HUES6 (cell line): Measurements from ENCODE around the gene SLCO6A1.

Source experiments
- H3K27ac ChIP-seq: 2 replicates; pipeline ENCODE4 v1.7.0; 2013; ENCODE audit warnings: low read depth, mild to moderate bottlenecking, low read length, inconsistent platforms
- H3K27me3 ChIP-seq: 2 replicates; pipeline ENCODE4 v1.6.1; 2013; ENCODE audit warnings: low read length; ENCODE audit not compliant: control insufficient read depth, insufficient read depth
- H3K36me3 ChIP-seq: 2 replicates; pipeline ENCODE4 v1.6.1; 2013; ENCODE audit warnings: low read length; ENCODE audit not compliant: control insufficient read depth, insufficient read depth
- H3K4me1 ChIP-seq: 2 replicates; pipeline ENCODE4 v1.6.1; 2013; ENCODE audit warnings: low read length; ENCODE audit not compliant: control insufficient read depth, insufficient read depth
- H3K4me3 ChIP-seq: 2 replicates; pipeline ENCODE4 v1.5.1; 2013; ENCODE audit warnings: low read depth, low read length
- H3K9ac ChIP-seq: one replicate; pipeline ENCODE4 v1.6.1; 2013; ENCODE audit warnings: mild to moderate bottlenecking, low read length
- H3K9me3 ChIP-seq: 2 replicates; pipeline ENCODE4 v1.6.1; 2013; ENCODE audit warnings: low read depth, low read length; ENCODE audit not compliant: control insufficient read depth, insufficient read depth

The SLCO6A1 gene

GRCh38 chr5:102450313-102450990 is 48.3 kb downstream of the SLCO6A1 start:
- peaks cover 4% of the 10 kb centered on the region; the same call in 1 of the 2 replicates for H3K9me3 ChIP-seq
- no peak overlapping the region for H3K9ac ChIP-seq
- H3K4me3 ChIP-seq: no peak overlapping the region
- H3K27ac ChIP-seq: no peak overlapping the region
- no peaks in the 10 kb centered on the region for H3K4me1 ChIP-seq
- no peaks in the 10 kb centered on the region for H3K36me3 ChIP-seq
- no peaks in the 10 kb centered on the region for H3K27me3 ChIP-seq

DNA sequence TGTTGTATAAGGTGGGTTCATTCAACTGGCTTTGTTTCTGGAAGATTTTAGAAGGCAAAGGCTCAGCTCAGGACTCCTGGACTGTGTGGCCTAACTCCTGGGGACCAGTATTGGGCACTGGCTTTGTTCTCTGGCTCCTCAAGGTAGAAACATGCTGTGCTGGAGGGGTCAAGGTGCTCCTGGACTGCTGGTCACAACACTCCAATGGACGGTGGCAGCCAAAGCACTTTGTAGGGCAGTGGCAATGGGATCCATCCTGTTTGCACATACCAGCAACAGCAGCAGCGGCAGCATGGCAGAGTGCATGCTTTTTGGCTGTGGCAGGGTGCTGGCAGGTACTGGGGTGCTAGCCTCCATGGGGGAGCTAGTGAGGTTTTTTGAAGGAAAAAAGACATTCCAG is 65.3 kb downstream of the SLCO6A1 start:
- H3K36me3 ChIP-seq: no peaks in the 10 kb centered on the region
- H3K9me3 ChIP-seq: no peaks in the 10 kb centered on the region; the same call in 1 of the 2 replicates

GRCh38 chr5:102421647-102422046 is 77.2 kb downstream of the SLCO6A1 start:
- no peaks in the 10 kb centered on the region for H3K9me3 ChIP-seq
- no peaks in the 10 kb centered on the region for H3K27me3 ChIP-seq
- H3K36me3 ChIP-seq: no peaks in the 10 kb centered on the region

More for the DNA sequence above, 65.3 kb downstream of the SLCO6A1 start:
- H3K27me3 ChIP-seq: no peaks in the 10 kb centered on the region
- no peak overlapping the region for H3K27ac ChIP-seq
- no peak overlapping the region for H3K4me3 ChIP-seq
- H3K9ac ChIP-seq: no peak overlapping the region
- H3K4me1 ChIP-seq: no peaks in the 10 kb centered on the region

DNA sequence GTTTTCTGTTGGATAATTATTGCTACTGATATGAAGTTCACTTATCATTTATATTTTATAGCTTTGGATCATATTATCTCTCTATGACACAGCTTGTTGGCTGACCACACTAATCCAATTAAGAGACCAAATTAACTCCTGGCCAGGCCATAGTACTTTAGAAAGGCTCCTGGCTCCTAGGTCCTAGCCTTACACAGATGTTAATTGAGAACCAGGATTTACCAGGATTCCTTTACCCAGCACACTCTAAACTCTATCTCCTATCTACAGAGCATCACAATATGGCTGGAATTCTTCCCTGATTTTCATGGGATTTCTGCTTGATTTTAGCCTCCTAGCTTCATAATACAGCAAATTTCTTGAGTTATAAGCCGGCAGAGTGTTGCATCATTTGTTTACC is 80.3 kb downstream of the SLCO6A1 start:
- no peaks in the 10 kb centered on the region for H3K27me3 ChIP-seq
- H3K9ac ChIP-seq: no peak overlapping the region
- no peaks in the 10 kb centered on the region for H3K4me1 ChIP-seq
- no peak overlapping the region for H3K27ac ChIP-seq
- no peaks in the 10 kb centered on the region for H3K36me3 ChIP-seq
- H3K9me3 ChIP-seq: no peaks in the 10 kb centered on the region
- H3K4me3 ChIP-seq: no peak overlapping the region

More at GRCh38 chr5:102421647-102422046, 77.2 kb downstream of the SLCO6A1 start:
- Histone ChIP-seq H3K27ac (no peak overlapping the region), H3K4me3 (no peak overlapping the region), H3K9ac (no peak overlapping the region), H3K4me1 (no peaks in the 10 kb centered on the region)

- Histone ChIP-seq H3K4me3 (no peak overlapping the region), H3K9ac (no peak overlapping the region), H3K36me3 (no peaks in the 10 kb centered on the region), H3K9me3 (no peaks in the 10 kb centered on the region), H3K27me3 (no peaks in the 10 kb centered on the region), H3K4me1 (no peaks in the 10 kb centered on the region), H3K27ac (no peak overlapping the region)
These were observed 84.4 kb downstream of the SLCO6A1 start for GRCh38 chr5:102414448-102414847.

- Histone ChIP-seq H3K4me3 (no peak overlapping the region), H3K9me3 (0 out of 2 replicates have a peak, but pooled peaks cover 4% of the 10 kb centered on the region), H3K27ac (no peak overlapping the region), H3K4me1 (no peaks in the 10 kb centered on the region), H3K9ac (no peak overlapping the region), H3K36me3 (no peaks in the 10 kb centered on the region), H3K27me3 (no peaks in the 10 kb centered on the region)
These were observed 110.6 kb downstream of the SLCO6A1 start for GRCh38 chr5:102388235-102388634.

- Histone ChIP-seq H3K27me3 (no peaks in the 10 kb centered on the region), H3K36me3 (no peaks in the 10 kb centered on the region), H3K9me3 (0 out of 2 replicates have a peak, but pooled peaks cover 4% of the 10 kb centered on the region), H3K4me3 (no peak overlapping the region), H3K4me1 (no peaks in the 10 kb centered on the region), H3K9ac (no peak overlapping the region), H3K27ac (no peak overlapping the region)
These were observed 113.4 kb downstream of the SLCO6A1 start for GRCh38 chr5:102385365-102385764.

DNA sequence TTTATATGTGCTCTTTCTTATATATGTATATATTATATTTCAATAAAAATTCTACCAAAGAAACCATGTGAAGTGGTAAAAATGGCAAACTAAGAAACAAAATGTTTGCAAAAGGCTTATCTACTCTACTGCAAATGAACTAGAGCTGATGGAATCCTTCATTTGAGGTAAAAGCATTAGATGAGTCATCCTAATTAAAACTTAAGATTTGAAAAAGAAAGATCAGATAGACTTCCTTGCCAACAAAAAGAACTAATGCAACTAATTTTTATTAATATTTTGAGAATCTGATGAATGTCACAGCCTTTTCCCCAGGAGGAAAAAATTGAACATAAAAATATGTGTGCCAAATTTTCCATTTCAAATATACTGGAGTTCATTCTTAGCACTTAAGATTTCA is 118.6 kb downstream of the SLCO6A1 start:
- H3K4me1 ChIP-seq: no peaks in the 10 kb centered on the region
- H3K27ac ChIP-seq: no peak overlapping the region
- no peaks in the 10 kb centered on the region for H3K36me3 ChIP-seq
- H3K4me3 ChIP-seq: no peak overlapping the region
- no peaks in the 10 kb centered on the region for H3K27me3 ChIP-seq
- no peak overlapping the region for H3K9ac ChIP-seq
- H3K9me3 ChIP-seq: no peaks in the 10 kb centered on the region

DNA sequence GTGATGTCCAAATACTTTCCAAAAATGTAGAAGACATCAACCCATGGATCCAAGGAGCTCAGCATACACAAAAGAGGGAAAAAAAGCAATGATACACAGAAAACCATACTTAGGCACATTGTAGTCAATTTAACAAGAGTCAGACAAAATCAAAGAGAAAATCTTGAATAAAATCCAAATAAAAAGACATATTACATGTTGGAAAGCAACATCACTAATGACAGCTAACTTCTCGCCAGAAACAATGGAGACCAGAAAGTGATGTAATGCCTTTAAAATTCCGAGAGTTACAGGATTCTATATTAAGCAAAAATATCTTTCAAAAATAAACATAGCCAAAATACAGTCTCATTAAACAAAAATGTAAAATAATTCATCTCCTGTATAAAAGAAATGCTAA is 122.9 kb downstream of the SLCO6A1 start:
- H3K9ac ChIP-seq: no peak overlapping the region
- no peaks in the 10 kb centered on the region for H3K4me1 ChIP-seq
- no peaks in the 10 kb centered on the region for H3K27me3 ChIP-seq
- no peaks in the 10 kb centered on the region for H3K36me3 ChIP-seq
- no peak overlapping the region for H3K4me3 ChIP-seq
- H3K27ac ChIP-seq: no peak overlapping the region
- no peaks in the 10 kb centered on the region for H3K9me3 ChIP-seq

GRCh38 chr5:102375272-102375671 is 123.5 kb downstream of the SLCO6A1 start:
- H3K36me3 ChIP-seq: no peaks in the 10 kb centered on the region
- H3K27ac ChIP-seq: no peak overlapping the region
- H3K9ac ChIP-seq: no peak overlapping the region

DNA sequence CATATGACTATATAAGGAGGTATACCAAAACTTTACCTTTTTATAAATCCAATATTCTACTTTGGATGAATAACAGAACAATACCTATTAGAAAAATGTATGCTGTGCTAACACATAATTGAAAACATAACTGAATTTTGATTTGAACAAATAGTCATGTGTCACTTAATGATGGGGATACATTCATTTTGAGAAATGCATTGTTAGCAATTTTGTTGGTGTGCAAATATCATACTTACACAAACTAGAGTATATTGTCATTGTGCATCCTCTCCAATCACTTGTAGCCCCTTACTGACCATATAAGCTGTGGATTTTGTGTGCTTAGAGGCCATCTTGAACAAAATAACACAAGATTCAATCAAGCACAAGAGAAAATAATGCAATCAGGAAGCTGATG is 130.4 kb downstream of the SLCO6A1 start:
- Histone ChIP-seq H3K9ac (no peak overlapping the region), H3K4me1 (no peaks in the 10 kb centered on the region), H3K4me3 (no peak overlapping the region), H3K36me3 (no peaks in the 10 kb centered on the region), H3K9me3 (no peaks in the 10 kb centered on the region), H3K27me3 (no peaks in the 10 kb centered on the region), H3K27ac (no peak overlapping the region)

More at GRCh38 chr5:102375272-102375671, 123.5 kb downstream of the SLCO6A1 start:
- no peaks in the 10 kb centered on the region for H3K9me3 ChIP-seq
- no peak overlapping the region for H3K4me3 ChIP-seq
- H3K4me1 ChIP-seq: no peaks in the 10 kb centered on the region
- H3K27me3 ChIP-seq: no peaks in the 10 kb centered on the region
